Natural killer cell (primary cell): ENCODE measurements around the gene NACC2. TPM values are rescaled to one million over a fixed set of nuclear protein-coding genes. Genes with fewer than 3 reads are reported as not detected.

ENCODE experiments used
- ATAC-seq, 3 donors: fragments of 150-1000 bp in 2 of 3; fragments of 200-7000 bp in 1 of 3; cut with Tn5 transposase; 1 replicate in 1 of 3; 2 replicates in 2 of 3; pipeline ENCODE4 v1.10.0; 2021; ENCODE audit warnings: mild to moderate bottlenecking in 2 of 3, moderate library complexity in 2 of 3
- DNase-seq, 2 donors: peaks; one replicate each; pipeline versions ENCODE4 v3.0.0 to v3.0.0-alpha.2; 2013 to 2021; ENCODE audit warnings: mixed read lengths in 1 of 2
- H3K27ac ChIP-seq: one replicate; pipeline ENCODE4 v1.5.1; 2013; ENCODE audit warnings: mild to moderate bottlenecking, low read length
- H3K27me3 ChIP-seq: one replicate; pipeline ENCODE4 v1.6.1; 2013; ENCODE audit warnings: low read length; ENCODE audit not compliant: control insufficient read depth, insufficient read depth
- H3K36me3 ChIP-seq: one replicate; pipeline ENCODE4 v1.6.1; 2013; ENCODE audit warnings: low read length; ENCODE audit not compliant: control insufficient read depth, insufficient read depth
- H3K4me1 ChIP-seq: one replicate; pipeline ENCODE4 v1.6.1; 2013; ENCODE audit warnings: low read length; ENCODE audit not compliant: control insufficient read depth, insufficient read depth
- H3K4me3 ChIP-seq: one replicate; pipeline ENCODE4 v1.5.1; 2013; ENCODE audit warnings: low read length
- H3K9me3 ChIP-seq: one replicate; pipeline ENCODE4 v1.6.1; 2013; ENCODE audit warnings: low read length; ENCODE audit not compliant: control insufficient read depth, insufficient read depth
- H3K27ac Mint-ChIP-seq, 2 donors: one replicate each; pipeline ENCODE4 v1.8.0; 2022; ENCODE audit warnings: mild to moderate bottlenecking in 2 of 2, mixed read lengths in 2 of 2, moderate library complexity in 1 of 2
- H3K27me3 Mint-ChIP-seq, 2 donors: one replicate each; pipeline ENCODE4 v1.8.0; 2022; ENCODE audit warnings: low read depth in 2 of 2, mixed read lengths in 2 of 2
- H3K36me3 Mint-ChIP-seq: one replicate; pipeline ENCODE4 v1.8.0; 2022; ENCODE audit warnings: mixed read lengths
- H3K4me1 Mint-ChIP-seq, 2 donors: one replicate each; pipeline ENCODE4 v1.8.0; 2022; ENCODE audit warnings: mixed read lengths in 2 of 2
- H3K4me3 Mint-ChIP-seq: one replicate; pipeline ENCODE4 v1.8.0; 2022; ENCODE audit warnings: mild to moderate bottlenecking, moderate library complexity, mixed read lengths
- H3K9me3 Mint-ChIP-seq, 2 donors: one replicate each; pipeline ENCODE4 v1.8.0; 2022; ENCODE audit warnings: mixed read lengths in 2 of 2
- CTCF ChIP-seq: fragments of 200-600 bp; IDR thresholded peaks from one replicate; pipeline ENCODE4 v1.8.0; 2022; ENCODE audit warnings: antibody characterized with exemption
- WGBS: methylation state at CpG from one replicate; pipeline ENCODE4 v1.1.7; 2013; ENCODE audit warnings: missing lambda C conversion rate; ENCODE audit not compliant: insufficient coverage; 5-methylcytosine and 5-hydroxymethylcytosine counted together
- intact Hi-C: fragments of 100-400 bp; cut with micrococcal nuclease; formaldehyde crosslinking; loops from one replicate; pipeline ENCODE4 v1.14.2; 2022
- total RNA-seq, 4 donors: library from RNA; stranded (reverse); fragments of 120-200 nt in 1 of 4; gene quantifications; one replicate each; pipeline versions ENCODE4 v1.2.3 to v1.2.4, GENCODE V29; 2013 to 2022

The NACC2 gene
- total RNA-seq, 3 donors from 2014 or later (not counting 1 experiment from before 2014, with no cell fraction given) = 14.5 to 21.6 (median 21.2) TPM

GRCh38 chr9:135982499-135983207 lies 112.4 kb downstream of the NACC2 start:
- Mint-ChIP-seq H3K27me3 (no peaks in the 10 kb centered on the region), H3K4me1 (peaks cover 0 to 7% of the 10 kb centered on the region in 2 donors), H3K27ac (no peak overlapping the region), H3K9me3 (no peaks in the 10 kb centered on the region), H3K4me3 (no peak overlapping the region), H3K36me3 (no peaks in the 10 kb centered on the region)
- TF ChIP-seq CTCF = no peak
- 90% methylated on average over 24 of the region's 24 CpGs for WGBS
- DNase-seq = no peak
- Histone ChIP-seq H3K9me3 (no peaks in the 10 kb centered on the region), H3K27ac (no peak overlapping the region), H3K27me3 (no peaks in the 10 kb centered on the region), H3K36me3 (no peaks in the 10 kb centered on the region), H3K4me3 (no peak overlapping the region), H3K4me1 (peaks cover 18% of the 10 kb centered on the region)
- intact Hi-C loops = no loop called here
- ATAC-seq = no peak

- H3K4me1 ChIP-seq = peaks cover 18% of the 10 kb centered on the region
- no peaks in the 10 kb centered on the region for H3K27me3 ChIP-seq
- Mint-ChIP-seq H3K4me1 (peaks cover 0 to 7% of the 10 kb centered on the region in 2 donors), H3K27ac (no peak overlapping the region), H3K9me3 (no peaks in the 10 kb centered on the region), H3K27me3 (no peaks in the 10 kb centered on the region), H3K4me3 (no peak overlapping the region), H3K36me3 (no peaks in the 10 kb centered on the region)
- no peak overlapping the region for H3K27ac ChIP-seq
- intact Hi-C loops = no loop called here
- H3K4me3 ChIP-seq = no peak overlapping the region
- ATAC-seq (no peak), DNase-seq (no peak)
- no peaks in the 10 kb centered on the region for H3K36me3 ChIP-seq
- no peak for TF ChIP-seq CTCF
- H3K9me3 ChIP-seq = no peaks in the 10 kb centered on the region
- WGBS = 94% methylated on average over 26 of the region's 29 CpGs
These were observed 114.0 kb downstream of the NACC2 start for GRCh38 chr9:135980926-135981630.

- Histone ChIP-seq H3K36me3 (no peaks in the 10 kb centered on the region), H3K9me3 (no peaks in the 10 kb centered on the region), H3K27ac (no peak overlapping the region), H3K4me3 (no peak overlapping the region), H3K27me3 (no peaks in the 10 kb centered on the region), H3K4me1 (peaks cover 18% of the 10 kb centered on the region)
- intact Hi-C loops = no loop called here
- 62% methylated on average over 19 of the region's 19 CpGs for WGBS
- TF ChIP-seq CTCF = no peak
- Mint-ChIP-seq H3K27ac (no peak overlapping the region), H3K4me3 (no peak overlapping the region), H3K27me3 (no peaks in the 10 kb centered on the region), H3K36me3 (no peaks in the 10 kb centered on the region), H3K9me3 (no peaks in the 10 kb centered on the region), H3K4me1 (peaks cover 0 to 7% of the 10 kb centered on the region in 2 donors)
- DNase-seq (no peak), ATAC-seq (no peak)
These were observed 115.4 kb downstream of the NACC2 start for GRCh38 chr9:135979547-135980166.
